ENCODE results near the gene DTNB. TPM values are rescaled to one million over a fixed set of nuclear protein-coding genes. Genes with fewer than 3 reads are reported as not detected.

The DTNB gene
- total RNA-seq, 4 donors from 2014 or later: 0.70 to 23.1 (median 6.1) TPM

- Histone ChIP-seq H3K4me1 (peaks cover 0 to 28% (median 4%) of the 10 kb centered on the region in 4 donors), H3K36me3 (no peaks in the 10 kb centered on the region), H3K4me3 (no peak overlapping the region), H3K27me3 (no peaks in the 10 kb centered on the region), H3K27ac (no peak overlapping the region), H3K9me3 (no peaks in the 10 kb centered on the region)
- TF ChIP-seq CTCF (IDR thresholded peaks at IDR 0.05) (no peak), POLR2A (IDR thresholded peaks at IDR 0.05) (no peak)
- no peak for DNase-seq
Observed at GRCh38 chr2:25334482-25334881, 338.9 kb downstream of the DTNB start.

GRCh38 chr2:25333981-25334380 is 339.4 kb downstream of the DTNB start:
- Histone ChIP-seq H3K27ac (no peak overlapping the region), H3K4me3 (no peak overlapping the region), H3K4me1 (peaks cover 0 to 27% (median 4%) of the 10 kb centered on the region in 4 donors), H3K27me3 (no peaks in the 10 kb centered on the region), H3K36me3 (no peaks in the 10 kb centered on the region), H3K9me3 (no peaks in the 10 kb centered on the region)
- TF ChIP-seq POLR2A (IDR thresholded peaks at IDR 0.05) (no peak), CTCF (IDR thresholded peaks at IDR 0.05) (no peak)
- no peak for DNase-seq

GRCh38 chr2:25332571-25332970 is 340.8 kb downstream of the DTNB start:
- no peak for DNase-seq
- H3K4me3 ChIP-seq: no peak overlapping the region

GRCh38 chr2:25331686-25332365 is 341.6 kb downstream of the DTNB start:
- H3K36me3 ChIP-seq: no peaks in the 10 kb centered on the region
- TF ChIP-seq CTCF (IDR thresholded peaks at IDR 0.05) (no peak), POLR2A (IDR thresholded peaks at IDR 0.05) (no peak)
- H3K4me1 ChIP-seq: peaks cover 0 to 20% (median 4%) of the 10 kb centered on the region in 4 donors
- peaks cover 0 to 2% (median 0%) of the 10 kb centered on the region in 4 donors for H3K9me3 ChIP-seq
- no peak overlapping the region for H3K27ac ChIP-seq
- H3K27me3 ChIP-seq: no peaks in the 10 kb centered on the region
- no peak overlapping the region for H3K4me3 ChIP-seq
- DNase-seq: no peak

More at GRCh38 chr2:25332571-25332970, 340.8 kb downstream of the DTNB start:
- Histone ChIP-seq H3K27ac (no peak overlapping the region), H3K9me3 (no peaks in the 10 kb centered on the region), H3K4me1 (peaks cover 0 to 20% (median 4%) of the 10 kb centered on the region in 4 donors), H3K27me3 (no peaks in the 10 kb centered on the region), H3K36me3 (no peaks in the 10 kb centered on the region)
- TF ChIP-seq POLR2A (IDR thresholded peaks at IDR 0.05) (no peak), CTCF (IDR thresholded peaks at IDR 0.05) (no peak)

GRCh38 chr2:25330937-25331336 is 342.4 kb downstream of the DTNB start:
- DNase-seq: no peak
- peaks cover 0 to 11% (median 4%) of the 10 kb centered on the region in 4 donors for H3K4me1 ChIP-seq
- no peaks in the 10 kb centered on the region for H3K27me3 ChIP-seq
- H3K9me3 ChIP-seq: peaks cover 0 to 8% (median 2%) of the 10 kb centered on the region in 4 donors
- H3K36me3 ChIP-seq: no peaks in the 10 kb centered on the region
- no peak overlapping the region for H3K27ac ChIP-seq
- no peak overlapping the region for H3K4me3 ChIP-seq
- no peak for TF ChIP-seq POLR2A (IDR thresholded peaks at IDR 0.05)
- TF ChIP-seq CTCF (IDR thresholded peaks at IDR 0.05): no peak

Data from Peyer's patch (tissue), 4 donors.